DOHH2 (cell line): ENCODE data around the gene PRCP.
A peak's percentile ranks its signal among the peaks of the same experiment; 100 is the strongest.

Experiments
- H3F3A ChIP-seq: fragments of 200-600 bp; sonication (generic), shearing (Covaris generic); 2 replicates; pipeline ENCODE4 v1.6.0; 2016; ENCODE audit warnings: antibody characterized with exemption, mild to moderate bottlenecking; ENCODE audit not compliant: control insufficient read depth, insufficient read depth
- H3K27ac ChIP-seq: fragments of 200-600 bp; sonication (generic); 2 replicates; pipeline ENCODE4 v1.5.1; 2014; ENCODE audit warnings: low read depth, mild to moderate bottlenecking, low read length, moderate library complexity
- H3K27me3 ChIP-seq: fragments of 200-600 bp; sonication (generic); 2 replicates; pipeline ENCODE4 v1.6.1; 2014; ENCODE audit warnings: mild to moderate bottlenecking, low read length, mixed read lengths; ENCODE audit not compliant: control insufficient read depth
- H3K36me3 ChIP-seq: fragments of 200-600 bp; sonication (generic); 2 replicates; pipeline ENCODE4 v1.6.1; 2014; ENCODE audit warnings: mild to moderate bottlenecking, low read length, moderate library complexity, mixed read lengths; ENCODE audit not compliant: control insufficient read depth
- H3K4me1 ChIP-seq: fragments of 200-600 bp; sonication (generic); 2 replicates; pipeline ENCODE4 v1.6.1; 2014; ENCODE audit warnings: mild to moderate bottlenecking, low read length, mixed read lengths; ENCODE audit not compliant: control insufficient read depth
- H3K4me2 ChIP-seq: fragments of 200-600 bp; sonication (generic); 2 replicates; pipeline ENCODE4 v1.6.0; 2014; ENCODE audit warnings: mild to moderate bottlenecking, low read length, moderate library complexity
- H3K4me3 ChIP-seq: fragments of 200-600 bp; sonication (generic); 2 replicates; pipeline ENCODE4 v1.5.1; 2014; ENCODE audit warnings: mild to moderate bottlenecking, low read length, mixed read lengths
- H3K79me2 ChIP-seq: fragments of 200-600 bp; sonication (generic); 2 replicates; pipeline ENCODE4 v1.6.1; 2014; ENCODE audit warnings: mild to moderate bottlenecking, low read length, mixed read lengths; ENCODE audit not compliant: control insufficient read depth
- H3K9me2 ChIP-seq: fragments of 200-600 bp; sonication (generic); replicated peaks from 2 replicates; pipeline ENCODE4 v1.6.1; 2014; ENCODE audit warnings: mild to moderate bottlenecking, low read length, mixed read lengths; ENCODE audit not compliant: control insufficient read depth
- H3K9me3 ChIP-seq: fragments of 200-600 bp; sonication (generic); 2 replicates; pipeline ENCODE4 v1.6.1; 2014; ENCODE audit warnings: antibody characterized with exemption, low read length, mixed read lengths; ENCODE audit not compliant: control insufficient read depth, insufficient read depth
- H4K20me1 ChIP-seq: fragments of 200-600 bp; sonication (generic); 2 replicates; pipeline ENCODE4 v1.6.0; 2014; ENCODE audit warnings: low read depth, mild to moderate bottlenecking, antibody characterized with exemption, low read length, moderate library complexity; ENCODE audit not compliant: control insufficient read depth, insufficient read depth
- EZH2phosphoT487 ChIP-seq: fragments of 200-600 bp; sonication (generic); IDR thresholded peaks from 2 replicates; pipeline ENCODE4 v1.6.1; 2017; ENCODE audit warnings: borderline replicate concordance, mild to moderate bottlenecking, antibody characterized with exemption, low read length, moderate library complexity, mixed read lengths
- TF ChIP-seq, protein P1 (sequence below): fragments of 200-600 bp; sonication (generic); IDR thresholded peaks from one replicate; pipeline ENCODE4 v1.5.1; 2014; ENCODE audit warnings: antibody characterized with exemption, mild to moderate bottlenecking, low read depth, low read length; ENCODE audit not compliant: poor library complexity, severe bottlenecking

Gene PRCP

DNA sequence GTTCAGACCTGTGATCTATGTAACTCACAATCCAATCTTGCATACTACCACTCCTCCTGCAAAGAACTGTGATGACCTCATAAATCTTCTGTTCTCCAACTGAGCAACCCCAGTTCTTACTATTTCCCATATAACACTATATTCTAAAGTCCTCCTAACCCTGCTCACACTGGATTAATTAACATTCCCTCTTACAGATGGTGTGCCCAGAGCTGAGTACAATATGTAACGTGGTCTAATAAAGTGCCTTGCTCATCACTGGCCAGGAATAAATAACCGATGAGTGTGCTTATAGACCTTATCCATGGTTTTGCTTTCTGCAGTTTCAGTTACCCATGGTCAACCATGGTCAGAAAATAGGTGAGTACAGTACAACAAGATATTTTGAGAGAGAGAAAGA, 28.6 kb downstream of the PRCP start:
- no peaks in the 10 kb centered on the region for H3K9me3 ChIP-seq

GRCh38 chr11:82869657-82870056, 30.6 kb downstream of the PRCP start:
- Histone ChIP-seq H4K20me1 (no peaks in the 10 kb centered on the region), H3K27ac (no peak overlapping the region), H3K27me3 (no peaks in the 10 kb centered on the region), H3K4me2 (no peak overlapping the region), H3K9me3 (no peaks in the 10 kb centered on the region), H3K79me2 (no peaks in the 10 kb centered on the region), H3K4me1 (peaks cover 7% of the 10 kb centered on the region), H3K4me3 (no peak overlapping the region), H3F3A (no peaks in the 10 kb centered on the region), H3K36me3 (no peaks in the 10 kb centered on the region), H3K9me2 (no peaks in the 10 kb centered on the region)
- TF ChIP-seq EZH2phosphoT487: no peak
- TF ChIP-seq, protein P1, sequence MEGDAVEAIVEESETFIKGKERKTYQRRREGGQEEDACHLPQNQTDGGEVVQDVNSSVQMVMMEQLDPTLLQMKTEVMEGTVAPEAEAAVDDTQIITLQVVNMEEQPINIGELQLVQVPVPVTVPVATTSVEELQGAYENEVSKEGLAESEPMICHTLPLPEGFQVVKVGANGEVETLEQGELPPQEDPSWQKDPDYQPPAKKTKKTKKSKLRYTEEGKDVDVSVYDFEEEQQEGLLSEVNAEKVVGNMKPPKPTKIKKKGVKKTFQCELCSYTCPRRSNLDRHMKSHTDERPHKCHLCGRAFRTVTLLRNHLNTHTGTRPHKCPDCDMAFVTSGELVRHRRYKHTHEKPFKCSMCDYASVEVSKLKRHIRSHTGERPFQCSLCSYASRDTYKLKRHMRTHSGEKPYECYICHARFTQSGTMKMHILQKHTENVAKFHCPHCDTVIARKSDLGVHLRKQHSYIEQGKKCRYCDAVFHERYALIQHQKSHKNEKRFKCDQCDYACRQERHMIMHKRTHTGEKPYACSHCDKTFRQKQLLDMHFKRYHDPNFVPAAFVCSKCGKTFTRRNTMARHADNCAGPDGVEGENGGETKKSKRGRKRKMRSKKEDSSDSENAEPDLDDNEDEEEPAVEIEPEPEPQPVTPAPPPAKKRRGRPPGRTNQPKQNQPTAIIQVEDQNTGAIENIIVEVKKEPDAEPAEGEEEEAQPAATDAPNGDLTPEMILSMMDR: no peak

More for the DNA sequence above, 28.6 kb downstream of the PRCP start:
- Histone ChIP-seq H3K4me1 (peaks cover 7% of the 10 kb centered on the region), H3K4me2 (no peak overlapping the region), H3K27me3 (no peaks in the 10 kb centered on the region), H3K9me2 (no peaks in the 10 kb centered on the region), H3K36me3 (no peaks in the 10 kb centered on the region), H3K27ac (no peak overlapping the region), H4K20me1 (no peaks in the 10 kb centered on the region), H3K4me3 (no peak overlapping the region), H3F3A (no peaks in the 10 kb centered on the region), H3K79me2 (no peaks in the 10 kb centered on the region)
- TF ChIP-seq EZH2phosphoT487: no peak
- TF ChIP-seq, protein P1: no peak

GRCh38 chr11:82867495-82868082, 32.6 kb downstream of the PRCP start:
- Histone ChIP-seq H3K36me3 (no peaks in the 10 kb centered on the region), H3F3A (no peaks in the 10 kb centered on the region), H3K4me1 (peaks cover 7% of the 10 kb centered on the region), H3K27me3 (no peaks in the 10 kb centered on the region), H3K79me2 (no peaks in the 10 kb centered on the region), H3K27ac (no peak overlapping the region), H3K4me2 (peak overlapping the region; percentile 42), H3K4me3 (no peak overlapping the region), H4K20me1 (no peaks in the 10 kb centered on the region), H3K9me2 (no peaks in the 10 kb centered on the region), H3K9me3 (no peaks in the 10 kb centered on the region)
- TF ChIP-seq, protein P1: peak; percentile 74
- no peak for TF ChIP-seq EZH2phosphoT487
